ENCODE results near the gene BHLHA15. TPM values are rescaled to one million over a fixed set of nuclear protein-coding genes. Genes with fewer than 3 reads are reported as not detected.

Gene BHLHA15
- polyA plus RNA-seq, 1 experiment: not detected

GRCh38 chr7:98168904-98169621 lies 42.2 kb upstream of the BHLHA15 start:
- CTCF ChIA-PET: interaction anchor here (0.5 to 10.3 kb wide), 57 partner anchors 11 to 1123 kb away, joined by 3 to 474 read pairs (median 5); partner anchors contain the start of genes ASNS and LMTK2
- H3K9me3 ChIP-seq (ENCODE audit: control insufficient read depth, insufficient read depth, low read length): no peaks in the 10 kb centered on the region; the same call in 1 of the 2 replicates
- H3K27me3 ChIP-seq (ENCODE audit: control insufficient read depth, insufficient read depth, low read length): no peaks in the 10 kb centered on the region
- no peak for DNase-seq (ENCODE audit: low read depth, low spot score)
- POLR2A ChIA-PET: interaction anchor here (1.4 to 2.0 kb wide), 2 partner anchors 50 to 147 kb away, joined by 4 to 6 read pairs; no protein-coding TSS in a partner anchor
- no peak overlapping the region for H3K27ac ChIP-seq (ENCODE audit: low read depth, low read length)
- no peak overlapping the region for H3K4me3 ChIP-seq (ENCODE audit: low read depth, low read length)
- no peak for TF ChIP-seq CTCF (IDR thresholded peaks at IDR 0.05; ENCODE audit: low read depth, low read length)

DNA sequence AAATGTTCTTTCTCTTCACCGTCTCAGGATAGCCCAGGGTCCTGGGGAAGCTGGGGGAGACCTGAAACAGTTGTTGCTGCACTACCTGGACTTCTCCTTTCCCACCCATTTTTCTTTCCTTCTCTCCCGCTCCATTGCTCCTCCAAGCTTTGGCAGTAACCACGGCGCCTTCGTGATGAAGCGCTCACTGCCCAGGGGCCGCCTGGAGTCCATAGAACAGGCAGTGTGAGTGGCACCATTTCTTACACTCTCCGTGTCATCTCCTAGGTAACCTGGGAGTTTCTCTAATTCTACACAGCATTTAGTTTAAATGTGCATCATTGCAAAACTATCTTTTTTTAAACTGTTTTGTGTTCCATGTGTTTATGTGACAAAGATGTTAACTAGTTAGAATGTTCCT lies 40.3 kb upstream of the BHLHA15 start:
- ChIA-PET CTCF (interaction anchor here (0.6 to 10.3 kb wide), 7 partner anchors 9 to 982 kb away, joined by 4 to 474 read pairs (median 36); partner anchors contain the start of gene LMTK2), POLR2A (no interaction called here)
- Histone ChIP-seq H3K27me3 (ENCODE audit: control insufficient read depth, insufficient read depth, low read length) (no peaks in the 10 kb centered on the region), H3K27ac (ENCODE audit: low read depth, low read length) (no peak overlapping the region), H3K4me3 (ENCODE audit: low read depth, low read length) (no peak overlapping the region), H3K9me3 (ENCODE audit: control insufficient read depth, insufficient read depth, low read length) (no peaks in the 10 kb centered on the region; the same call in 1 of the 2 replicates)
- DNase-seq (ENCODE audit: low read depth, low spot score): no peak
- TF ChIP-seq CTCF (IDR thresholded peaks at IDR 0.05; ENCODE audit: low read depth, low read length): no peak

DNA sequence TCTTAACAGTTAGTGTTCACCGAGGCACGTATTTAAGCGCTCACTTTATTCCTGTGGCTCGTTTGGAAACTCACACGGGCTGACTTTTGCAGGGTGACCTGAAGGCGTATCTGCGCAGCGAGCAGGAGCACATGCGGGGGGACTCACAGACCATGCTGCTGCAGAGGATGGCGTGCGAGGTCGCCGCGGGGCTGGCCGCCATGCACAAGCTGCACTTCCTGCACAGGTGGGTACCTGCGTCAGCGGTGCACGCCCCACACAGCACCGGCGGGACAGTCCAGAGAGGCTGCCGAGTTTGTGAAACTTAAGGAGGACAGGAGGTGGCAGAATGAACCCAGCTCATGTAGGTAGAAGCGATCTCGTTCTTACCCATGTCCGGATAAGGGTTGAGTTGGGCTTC lies 39.8 kb upstream of the BHLHA15 start:
- no peak overlapping the region for H3K4me3 ChIP-seq (ENCODE audit: low read depth, low read length)
- ChIA-PET POLR2A (interaction anchor here (0.6 kb wide), 1 partner anchor 26 kb away, joined by 3 read pairs; no protein-coding TSS in a partner anchor), CTCF (interaction anchor here (1.8 to 5.6 kb wide), 2 partner anchors 66 to 151 kb away, joined by 6 to 36 read pairs; no protein-coding TSS in a partner anchor)
- H3K27ac ChIP-seq (ENCODE audit: low read depth, low read length): no peak overlapping the region
- H3K27me3 ChIP-seq (ENCODE audit: control insufficient read depth, insufficient read depth, low read length): no peaks in the 10 kb centered on the region
- TF ChIP-seq CTCF (IDR thresholded peaks at IDR 0.05; ENCODE audit: low read depth, low read length): no peak
- no peaks in the 10 kb centered on the region; the same call in 1 of the 2 replicates for H3K9me3 ChIP-seq (ENCODE audit: control insufficient read depth, insufficient read depth, low read length)
- no peak for DNase-seq (ENCODE audit: low read depth, low spot score)

- DNase-seq (ENCODE audit: low read depth, low spot score): no peak
- ChIA-PET CTCF (interaction anchor here (0.9 to 5.6 kb wide), 2 partner anchors 8 to 154 kb away, joined by 4 to 36 read pairs; no protein-coding TSS in a partner anchor), POLR2A (no interaction called here)
- no peak for TF ChIP-seq CTCF (IDR thresholded peaks at IDR 0.05; ENCODE audit: low read depth, low read length)
- Histone ChIP-seq H3K4me3 (ENCODE audit: low read depth, low read length) (no peak overlapping the region), H3K27ac (ENCODE audit: low read depth, low read length) (no peak overlapping the region), H3K27me3 (ENCODE audit: control insufficient read depth, insufficient read depth, low read length) (no peaks in the 10 kb centered on the region), H3K9me3 (ENCODE audit: control insufficient read depth, insufficient read depth, low read length) (no peaks in the 10 kb centered on the region; the same call in 1 of the 2 replicates)
Measured at GRCh38 chr7:98174334-98175259, 36.6 kb upstream of the BHLHA15 start.

Measured in AG04450 (cell line).